ENCODE data around the gene NFIC. TPM values are rescaled to one million over a fixed set of nuclear protein-coding genes. Genes with fewer than 3 reads are reported as not detected.

NFIC gene
- total RNA-seq, 1 donor from 2014 or later = 1.1 TPM

GRCh38 chr19:3368441-3368795 lies 2.0 kb downstream of the NFIC start:
- H3K9me3 ChIP-seq (ENCODE audit: low read depth) = no peaks in the 10 kb centered on the region
- peaks cover 21% of the 10 kb centered on the region for H4K20me1 ChIP-seq (ENCODE audit: low read depth)
- H3K27me3 ChIP-seq = peaks cover 100% of the 10 kb centered on the region
- H3K27me3 Mint-ChIP-seq (ENCODE audit: insufficient read depth, low read depth) = peaks cover 75% of the 10 kb centered on the region
- no peak overlapping the region for H2AFZ ChIP-seq (replicated peaks)
- no peak overlapping the region for H3K4me3 ChIP-seq
- H3K79me2 ChIP-seq (ENCODE audit: low read depth) = no peaks in the 10 kb centered on the region
- no peak overlapping the region for H3K27ac ChIP-seq
- H3K27ac Mint-ChIP-seq = no peak overlapping the region
- no peak for TF ChIP-seq EZH2 (IDR thresholded peaks at IDR 0.05)
- H3K9me3 Mint-ChIP-seq = peaks cover 2% of the 10 kb centered on the region
- H3K36me3 Mint-ChIP-seq = no peaks in the 10 kb centered on the region
- peaks cover 20% of the 10 kb centered on the region for H3K4me1 ChIP-seq
- H3F3A ChIP-seq (ENCODE audit: low read depth) = peaks cover 29% of the 10 kb centered on the region
- H3K4me3 Mint-ChIP-seq = peak overlapping the region; percentile 10
- no peak for DNase-seq (ENCODE audit: low spot score)
- H3K36me3 ChIP-seq = no peaks in the 10 kb centered on the region
- peaks cover 17% of the 10 kb centered on the region for H3K4me1 Mint-ChIP-seq
- H3K4me2 ChIP-seq = no peak overlapping the region
- no peak overlapping the region for H3K9ac ChIP-seq

DNA sequence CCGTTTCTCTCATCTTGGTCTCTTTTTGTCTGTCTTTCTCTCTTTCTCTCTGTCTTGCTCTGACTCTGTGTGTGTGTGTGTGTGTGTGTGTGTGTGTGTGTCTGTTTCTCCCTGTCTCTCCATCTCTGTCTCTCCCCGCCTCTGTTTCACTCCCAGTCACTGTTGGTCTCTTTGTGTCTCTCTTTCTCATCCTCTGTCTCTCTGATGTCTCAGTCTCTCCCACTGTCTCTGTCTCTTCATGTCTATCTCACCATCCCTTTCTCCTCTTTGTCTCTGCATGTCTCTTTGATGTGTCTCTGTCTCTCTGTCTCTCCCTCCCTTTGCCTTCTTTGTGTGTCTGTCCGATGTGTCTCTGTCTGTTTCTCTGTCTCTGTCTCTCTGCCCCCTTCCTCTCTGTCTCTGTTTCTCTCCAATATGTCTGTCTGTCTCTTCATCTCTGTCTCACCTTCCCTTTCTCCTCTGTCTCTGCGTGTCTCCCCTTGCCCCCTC lies 2.5 kb downstream of the NFIC start:
- Mint-ChIP-seq H3K9me3 (peaks cover 2% of the 10 kb centered on the region), H3K27me3 (ENCODE audit: insufficient read depth, low read depth) (peaks cover 74% of the 10 kb centered on the region), H3K4me3 (peak overlapping the region; percentile 10), H3K36me3 (no peaks in the 10 kb centered on the region), H3K27ac (no peak overlapping the region), H3K4me1 (peaks cover 17% of the 10 kb centered on the region)
- Histone ChIP-seq H3K36me3 (no peaks in the 10 kb centered on the region), H3K27me3 (peaks cover 100% of the 10 kb centered on the region), H3K27ac (no peak overlapping the region), H4K20me1 (ENCODE audit: low read depth) (peaks cover 21% of the 10 kb centered on the region), H3K79me2 (ENCODE audit: low read depth) (no peaks in the 10 kb centered on the region), H3K4me3 (peak overlapping the region; percentile 34), H3K4me2 (peak overlapping the region; percentile 66), H3K9ac (no peak overlapping the region), H2AFZ (replicated peaks) (peak overlapping the region; percentile 70), H3K4me1 (peaks cover 20% of the 10 kb centered on the region), H3K9me3 (ENCODE audit: low read depth) (no peaks in the 10 kb centered on the region), H3F3A (ENCODE audit: low read depth) (peaks cover 28% of the 10 kb centered on the region)
- DNase-seq (ENCODE audit: low spot score) = no peak
- TF ChIP-seq EZH2 (IDR thresholded peaks at IDR 0.05) = no peak
- no peak for TF ChIP-seq EZH2phosphoT487 (IDR thresholded peaks at IDR 0.05)
- TF ChIP-seq, protein P1, sequence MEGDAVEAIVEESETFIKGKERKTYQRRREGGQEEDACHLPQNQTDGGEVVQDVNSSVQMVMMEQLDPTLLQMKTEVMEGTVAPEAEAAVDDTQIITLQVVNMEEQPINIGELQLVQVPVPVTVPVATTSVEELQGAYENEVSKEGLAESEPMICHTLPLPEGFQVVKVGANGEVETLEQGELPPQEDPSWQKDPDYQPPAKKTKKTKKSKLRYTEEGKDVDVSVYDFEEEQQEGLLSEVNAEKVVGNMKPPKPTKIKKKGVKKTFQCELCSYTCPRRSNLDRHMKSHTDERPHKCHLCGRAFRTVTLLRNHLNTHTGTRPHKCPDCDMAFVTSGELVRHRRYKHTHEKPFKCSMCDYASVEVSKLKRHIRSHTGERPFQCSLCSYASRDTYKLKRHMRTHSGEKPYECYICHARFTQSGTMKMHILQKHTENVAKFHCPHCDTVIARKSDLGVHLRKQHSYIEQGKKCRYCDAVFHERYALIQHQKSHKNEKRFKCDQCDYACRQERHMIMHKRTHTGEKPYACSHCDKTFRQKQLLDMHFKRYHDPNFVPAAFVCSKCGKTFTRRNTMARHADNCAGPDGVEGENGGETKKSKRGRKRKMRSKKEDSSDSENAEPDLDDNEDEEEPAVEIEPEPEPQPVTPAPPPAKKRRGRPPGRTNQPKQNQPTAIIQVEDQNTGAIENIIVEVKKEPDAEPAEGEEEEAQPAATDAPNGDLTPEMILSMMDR (IDR thresholded peaks at IDR 0.05) = no peak

- H3K27me3 Mint-ChIP-seq (ENCODE audit: insufficient read depth, low read depth) = peaks cover 74% of the 10 kb centered on the region
- H3K36me3 ChIP-seq = no peaks in the 10 kb centered on the region
- H3K36me3 Mint-ChIP-seq = no peaks in the 10 kb centered on the region
- peaks cover 2% of the 10 kb centered on the region for H3K9me3 Mint-ChIP-seq
- H3K27me3 ChIP-seq = peaks cover 100% of the 10 kb centered on the region
- peak overlapping the region; percentile 34 for H3K4me3 ChIP-seq
- peaks cover 17% of the 10 kb centered on the region for H3K4me1 Mint-ChIP-seq
- DNase-seq (ENCODE audit: low spot score) = peak; percentile 57
- peak overlapping the region; percentile 66 for H3K4me2 ChIP-seq
- H3K4me3 Mint-ChIP-seq = peak overlapping the region; percentile 70
- H3F3A ChIP-seq (ENCODE audit: low read depth) = peaks cover 22% of the 10 kb centered on the region
- peaks cover 20% of the 10 kb centered on the region for H4K20me1 ChIP-seq (ENCODE audit: low read depth)
- peaks cover 20% of the 10 kb centered on the region for H3K4me1 ChIP-seq
- no peak overlapping the region for H3K9ac ChIP-seq
- peak overlapping the region; percentile 70 for H2AFZ ChIP-seq (replicated peaks)
- H3K79me2 ChIP-seq (ENCODE audit: low read depth) = no peaks in the 10 kb centered on the region
- H3K27ac Mint-ChIP-seq = no peak overlapping the region
- TF ChIP-seq EZH2 (IDR thresholded peaks at IDR 0.05) (peak; percentile 75), EZH2phosphoT487 (IDR thresholded peaks at IDR 0.05) (peak; percentile 82)
- TF ChIP-seq, protein P1 (IDR thresholded peaks at IDR 0.05) = peak; percentile 28
- H3K27ac ChIP-seq = no peak overlapping the region
- H3K9me3 ChIP-seq (ENCODE audit: low read depth) = no peaks in the 10 kb centered on the region
These were observed 3.2 kb downstream of the NFIC start for GRCh38 chr19:3369337-3370213.

Measured in neural progenitor cell (in vitro differentiated cells).